ENCODE data around the gene VAV3. TPM values are rescaled to one million over a fixed set of nuclear protein-coding genes. Genes with fewer than 3 reads are reported as not detected.

Gene VAV3
- total and polyA plus RNA-seq, 2 of the 13 experiments (the other 11 are each of a cell fraction or from before 2014, with no cell fraction given) = 15.9 to 29.8 TPM

DNA sequence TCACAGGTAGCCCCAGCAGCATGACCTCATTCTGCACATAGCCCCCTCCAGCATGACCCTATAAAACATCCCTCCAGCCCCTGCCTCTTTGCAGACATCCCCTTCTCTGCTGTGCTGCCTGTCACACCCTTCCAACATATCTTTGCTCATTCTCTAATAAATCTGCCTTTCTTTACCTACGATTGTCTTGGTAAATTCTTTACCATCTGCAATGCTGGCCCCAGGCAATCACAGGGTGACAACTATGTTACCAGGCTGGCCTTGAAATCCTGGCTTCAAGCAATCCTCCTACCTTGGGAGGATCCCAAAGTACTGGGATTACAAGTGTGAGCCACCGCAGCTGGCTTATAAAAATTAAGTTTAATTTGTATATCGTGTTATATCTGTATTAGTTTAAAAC lies 134.5 kb downstream of the VAV3 start:
- Histone ChIP-seq H3K9ac (ENCODE audit: insufficient read depth, low read depth, low read length) (no peak overlapping the region), H4K20me1 (ENCODE audit: insufficient read depth, low read length) (no peaks in the 10 kb centered on the region), H3K27me3 (ENCODE audit: control insufficient read depth in 1 of 2, insufficient read depth in 2 of 2, low read length in 2 of 2) (no peaks in the 10 kb centered on the region), H3K36me3 (replicated peaks in 1 of 2; ENCODE audit: control insufficient read depth in 1 of 2, insufficient read depth in 2 of 2, low read length in 2 of 2) (no peaks in the 10 kb centered on the region), H3K4me3 (replicated peaks in 1 of 3; ENCODE audit: insufficient read depth in 1 of 3, low read depth in 2 of 3, low read length in 3 of 3) (no peak overlapping the region), H2AFZ (ENCODE audit: low read length) (no peak overlapping the region), H3K79me2 (ENCODE audit: insufficient read depth, low read length) (no peaks in the 10 kb centered on the region), H3K9me3 (ENCODE audit: low read length) (no peaks in the 10 kb centered on the region), H3K4me2 (ENCODE audit: low read depth, low read length) (no peak overlapping the region), H3K27ac (ENCODE audit: extremely low read length, insufficient read depth, low read length) (no peak overlapping the region), H3K4me1 (ENCODE audit: insufficient read depth, low read length) (no peaks in the 10 kb centered on the region)
- ATAC-seq (no peak), DNase-seq (ENCODE audit: low spot score) (no peak), FAIRE-seq (no peak)
- POLR2A ChIA-PET = no interaction called here
- in situ Hi-C loops (cut with HindIII; ENCODE audit: extremely low pct_ligation_motif_present, low pct_unique_long_range_greater_than_20kb) (no loop called here), intact Hi-C loops (cut with micrococcal nuclease; ENCODE audit: unreplicated experiment) (no loop called here)
- WGBS (ENCODE audit: low lambda C conversion rate) = 59% methylated on average over 3 of the region's 3 CpGs
- BruUV-seq (replicated peaks) = no TSS peak
- CTCF ChIA-PET (ENCODE audit: low intra/inter-chr PET ratio, low total read pairs) = no interaction called here
- TF ChIP-seq ZXDC (CRISPR knock-in tag; IDR thresholded peaks at IDR 0.05) (no peak), NR3C1 (CRISPR knock-in tag; IDR thresholded peaks at IDR 0.05) (no peak), NFIC (IDR thresholded peaks at IDR 0.05; ENCODE audit: low read length) (no peak), ZNF101 (CRISPR knock-in tag; IDR thresholded peaks at IDR 0.05; ENCODE audit: borderline replicate concordance, low read depth) (no peak), SRSF4 (IDR thresholded peaks at IDR 0.05; ENCODE audit: low read depth, low read length, poor library complexity, severe bottlenecking) (no peak), U2AF2 (IDR thresholded peaks at IDR 0.05; ENCODE audit: low read depth, low read length) (no peak), ZNF382 (CRISPR knock-in tag; IDR thresholded peaks at IDR 0.05; ENCODE audit: borderline replicate concordance) (no peak), TAF15 (IDR thresholded peaks at IDR 0.05; ENCODE audit: low read depth, low read length, poor library complexity, severe bottlenecking) (no peak), SMYD3 (CRISPR knock-in tag; IDR thresholded peaks at IDR 0.05) (no peak), IRX3 (CRISPR knock-in tag; IDR thresholded peaks at IDR 0.05; ENCODE audit: borderline replicate concordance, low read depth) (no peak), KDM4B (CRISPR knock-in tag; IDR thresholded peaks at IDR 0.05) (no peak), RXRA (CRISPR knock-in tag; IDR thresholded peaks at IDR 0.05) (no peak), FOXJ3 (CRISPR knock-in tag; IDR thresholded peaks at IDR 0.05; ENCODE audit: borderline replicate concordance) (no peak), ZKSCAN5 (CRISPR knock-in tag; IDR thresholded peaks at IDR 0.05) (no peak), NPAS2 (CRISPR knock-in tag; IDR thresholded peaks at IDR 0.05; ENCODE audit: borderline replicate concordance) (no peak), SRSF9 (IDR thresholded peaks at IDR 0.05; ENCODE audit: borderline replicate concordance, insufficient read depth, low read depth, low read length, poor library complexity, severe bottlenecking) (no peak), ZNF547 (CRISPR knock-in tag; IDR thresholded peaks at IDR 0.05) (no peak)
- TF ChIP-seq, protein P1, sequence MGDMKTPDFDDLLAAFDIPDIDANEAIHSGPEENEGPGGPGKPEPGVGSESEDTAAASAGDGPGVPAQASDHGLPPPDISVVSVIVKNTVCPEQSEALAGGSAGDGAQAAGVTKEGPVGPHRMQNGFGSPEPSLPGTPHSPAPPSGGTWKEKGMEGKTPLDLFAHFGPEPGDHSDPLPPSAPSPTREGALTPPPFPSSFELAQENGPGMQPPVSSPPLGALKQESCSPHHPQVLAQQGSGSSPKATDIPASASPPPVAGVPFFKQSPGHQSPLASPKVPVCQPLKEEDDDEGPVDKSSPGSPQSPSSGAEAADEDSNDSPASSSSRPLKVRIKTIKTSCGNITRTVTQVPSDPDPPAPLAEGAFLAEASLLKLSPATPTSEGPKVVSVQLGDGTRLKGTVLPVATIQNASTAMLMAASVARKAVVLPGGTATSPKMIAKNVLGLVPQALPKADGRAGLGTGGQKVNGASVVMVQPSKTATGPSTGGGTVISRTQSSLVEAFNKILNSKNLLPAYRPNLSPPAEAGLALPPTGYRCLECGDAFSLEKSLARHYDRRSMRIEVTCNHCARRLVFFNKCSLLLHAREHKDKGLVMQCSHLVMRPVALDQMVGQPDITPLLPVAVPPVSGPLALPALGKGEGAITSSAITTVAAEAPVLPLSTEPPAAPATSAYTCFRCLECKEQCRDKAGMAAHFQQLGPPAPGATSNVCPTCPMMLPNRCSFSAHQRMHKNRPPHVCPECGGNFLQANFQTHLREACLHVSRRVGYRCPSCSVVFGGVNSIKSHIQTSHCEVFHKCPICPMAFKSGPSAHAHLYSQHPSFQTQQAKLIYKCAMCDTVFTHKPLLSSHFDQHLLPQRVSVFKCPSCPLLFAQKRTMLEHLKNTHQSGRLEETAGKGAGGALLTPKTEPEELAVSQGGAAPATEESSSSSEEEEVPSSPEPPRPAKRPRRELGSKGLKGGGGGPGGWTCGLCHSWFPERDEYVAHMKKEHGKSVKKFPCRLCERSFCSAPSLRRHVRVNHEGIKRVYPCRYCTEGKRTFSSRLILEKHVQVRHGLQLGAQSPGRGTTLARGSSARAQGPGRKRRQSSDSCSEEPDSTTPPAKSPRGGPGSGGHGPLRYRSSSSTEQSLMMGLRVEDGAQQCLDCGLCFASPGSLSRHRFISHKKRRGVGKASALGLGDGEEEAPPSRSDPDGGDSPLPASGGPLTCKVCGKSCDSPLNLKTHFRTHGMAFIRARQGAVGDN (CRISPR knock-in tag; IDR thresholded peaks at IDR 0.05) = no peak
- TF ChIP-seq, protein P2, sequence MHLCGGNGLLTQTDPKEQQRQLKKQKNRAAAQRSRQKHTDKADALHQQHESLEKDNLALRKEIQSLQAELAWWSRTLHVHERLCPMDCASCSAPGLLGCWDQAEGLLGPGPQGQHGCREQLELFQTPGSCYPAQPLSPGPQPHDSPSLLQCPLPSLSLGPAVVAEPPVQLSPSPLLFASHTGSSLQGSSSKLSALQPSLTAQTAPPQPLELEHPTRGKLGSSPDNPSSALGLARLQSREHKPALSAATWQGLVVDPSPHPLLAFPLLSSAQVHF (CRISPR knock-in tag; IDR thresholded peaks at IDR 0.05) = no peak
